Hepatocyte (in vitro differentiated cells): ENCODE results near the gene ATP13A2. TPM values are rescaled to one million over a fixed set of nuclear protein-coding genes. Genes with fewer than 3 reads are reported as not detected.

Source experiments
- DNase-seq: peaks from one replicate; pipeline ENCODE4 v3.0.0-alpha.2; 2016; ENCODE audit warnings: low spot score
- H2AFZ ChIP-seq: fragments of 200-600 bp; sonication (generic); 2 replicates; pipeline ENCODE4 v1.6.0; 2016; ENCODE audit warnings: antibody characterized with exemption, mild to moderate bottlenecking
- H3K27ac ChIP-seq: fragments of 200-600 bp; sonication (generic); 2 replicates; pipeline ENCODE4 v1.5.1; 2016; ENCODE audit warnings: mild to moderate bottlenecking
- H3K27me3 ChIP-seq: fragments of 200-600 bp; sonication (generic); 2 replicates; pipeline ENCODE4 v1.6.1; 2016
- H3K36me3 ChIP-seq: fragments of 200-600 bp; sonication (generic); replicated peaks from 2 replicates; pipeline ENCODE4 v1.5.1; 2016; ENCODE audit warnings: low read depth; ENCODE audit not compliant: insufficient read depth
- H3K4me1 ChIP-seq: fragments of 200-600 bp; sonication (generic); 2 replicates; pipeline ENCODE4 v1.5.1; 2016; ENCODE audit warnings: mild to moderate bottlenecking, moderate library complexity; ENCODE audit not compliant: insufficient read depth
- H3K4me2 ChIP-seq: fragments of 200-600 bp; sonication (generic); 2 replicates; pipeline ENCODE4 v1.6.0; 2016
- H3K4me3 ChIP-seq: fragments of 200-600 bp; sonication (generic); 2 replicates; pipeline ENCODE4 v1.5.1; 2016; ENCODE audit warnings: mild to moderate bottlenecking
- H3K79me2 ChIP-seq: fragments of 200-600 bp; sonication (generic); 2 replicates; pipeline ENCODE4 v1.6.0; 2017; ENCODE audit warnings: mild to moderate bottlenecking
- H3K9me2 ChIP-seq: fragments of 200-600 bp; sonication (generic); replicated peaks from 2 replicates; pipeline ENCODE4 v1.6.0; 2017; ENCODE audit warnings: mild to moderate bottlenecking; ENCODE audit not compliant: insufficient read depth
- H3K9me3 ChIP-seq: fragments of 200-600 bp; sonication (generic); 2 replicates; pipeline ENCODE4 v1.5.1; 2016; ENCODE audit warnings: low read depth, mild to moderate bottlenecking
- H4K20me1 ChIP-seq: fragments of 200-600 bp; sonication (generic); 2 replicates; pipeline ENCODE4 v1.6.0; 2016; ENCODE audit warnings: mild to moderate bottlenecking; ENCODE audit not compliant: insufficient read depth, poor library complexity, severe bottlenecking
- EZH2 ChIP-seq: fragments of 200-600 bp; sonication (generic); IDR thresholded peaks from 2 replicates; pipeline ENCODE4 v1.6.1; 2016; ENCODE audit warnings: antibody characterized with exemption, mild to moderate bottlenecking, borderline replicate concordance
- EZH2phosphoT487 ChIP-seq: fragments of 200-600 bp; sonication (generic); IDR thresholded peaks from one replicate; pipeline ENCODE4 v1.6.1; 2018; ENCODE audit warnings: antibody characterized with exemption, mild to moderate bottlenecking, low read depth, moderate library complexity; ENCODE audit not compliant: unreplicated experiment, severe bottlenecking
- whole genome bisulfite sequencing: methylation state at CpG from one replicate; pipeline ENCODE4 v1.1.6; 2016; ENCODE audit warnings: low lambda C conversion rate; ENCODE audit errors: missing lambda C conversion rate; 5-methylcytosine and 5-hydroxymethylcytosine counted together
- polyA plus RNA-seq: library from polyadenylated mRNA; unstranded; fragments of >200 nt; fragmentation: Nextera tagmentation; extraction: Ambion mirVana; gene quantifications from 2 replicates; pipeline ENCODE4 v1.2.1, GENCODE V29; 2016
- total RNA-seq: library from RNA; depleted of rRNA; stranded (reverse); fragments of >200 nt; gene quantifications from 2 replicates; pipeline ENCODE4 v1.2.3, GENCODE V29; 2014
- TF ChIP-seq, protein P1 (sequence below): fragments of 200-600 bp; sonication (generic); IDR thresholded peaks from 2 replicates; pipeline ENCODE4 v1.5.1; 2016; ENCODE audit warnings: antibody characterized with exemption, mild to moderate bottlenecking; ENCODE audit not compliant: poor library complexity

Gene ATP13A2
- total and polyA plus RNA-seq, 2 experiments from 2014 or later = 30.0 to 52.3 TPM

DNA sequence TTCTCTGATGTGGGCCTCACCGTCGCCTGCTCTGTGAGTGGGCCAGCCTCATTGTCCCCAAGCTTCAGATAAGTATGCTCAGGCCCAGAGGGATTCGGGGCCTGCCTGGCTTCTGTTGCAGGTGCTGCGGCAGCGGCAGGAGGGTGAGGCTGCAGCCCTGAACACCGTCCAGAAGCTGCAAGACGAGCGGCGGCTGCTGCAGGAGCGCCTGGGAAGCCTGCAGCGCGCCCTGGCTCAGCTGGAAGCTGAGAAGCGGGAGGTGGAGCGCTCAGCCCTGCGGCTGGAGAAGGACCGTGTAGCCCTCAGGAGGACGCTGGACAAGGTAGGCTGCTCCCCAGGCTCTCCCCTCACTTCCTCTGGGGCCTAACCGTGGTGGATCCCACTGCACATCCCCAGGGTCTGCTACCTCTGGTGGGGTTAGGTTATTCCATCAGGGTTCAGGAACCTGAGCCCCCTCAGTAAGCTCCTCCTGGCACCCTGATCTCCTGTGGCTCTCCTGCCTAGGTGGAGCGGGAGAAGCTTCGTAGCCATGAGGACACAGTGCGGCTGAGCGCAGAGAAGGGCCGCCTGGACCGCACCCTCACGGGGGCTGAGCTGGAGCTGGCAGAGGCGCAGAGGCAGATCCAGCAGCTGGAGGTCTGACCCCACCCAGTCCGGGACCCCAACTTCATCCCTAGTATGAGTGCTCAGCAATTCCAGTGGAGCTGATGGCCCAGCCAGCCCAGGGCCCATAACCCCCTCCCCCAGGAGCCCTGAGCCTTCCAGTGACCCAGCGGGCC, 41.4 kb downstream of the ATP13A2 start:
- no peaks in the 10 kb centered on the region for H3K36me3 ChIP-seq
- no peak overlapping the region for H3K4me3 ChIP-seq
- no peak for DNase-seq
- TF ChIP-seq EZH2phosphoT487 (no peak), EZH2 (no peak)
- TF ChIP-seq, protein P1, sequence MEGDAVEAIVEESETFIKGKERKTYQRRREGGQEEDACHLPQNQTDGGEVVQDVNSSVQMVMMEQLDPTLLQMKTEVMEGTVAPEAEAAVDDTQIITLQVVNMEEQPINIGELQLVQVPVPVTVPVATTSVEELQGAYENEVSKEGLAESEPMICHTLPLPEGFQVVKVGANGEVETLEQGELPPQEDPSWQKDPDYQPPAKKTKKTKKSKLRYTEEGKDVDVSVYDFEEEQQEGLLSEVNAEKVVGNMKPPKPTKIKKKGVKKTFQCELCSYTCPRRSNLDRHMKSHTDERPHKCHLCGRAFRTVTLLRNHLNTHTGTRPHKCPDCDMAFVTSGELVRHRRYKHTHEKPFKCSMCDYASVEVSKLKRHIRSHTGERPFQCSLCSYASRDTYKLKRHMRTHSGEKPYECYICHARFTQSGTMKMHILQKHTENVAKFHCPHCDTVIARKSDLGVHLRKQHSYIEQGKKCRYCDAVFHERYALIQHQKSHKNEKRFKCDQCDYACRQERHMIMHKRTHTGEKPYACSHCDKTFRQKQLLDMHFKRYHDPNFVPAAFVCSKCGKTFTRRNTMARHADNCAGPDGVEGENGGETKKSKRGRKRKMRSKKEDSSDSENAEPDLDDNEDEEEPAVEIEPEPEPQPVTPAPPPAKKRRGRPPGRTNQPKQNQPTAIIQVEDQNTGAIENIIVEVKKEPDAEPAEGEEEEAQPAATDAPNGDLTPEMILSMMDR = no peak
- no peaks in the 10 kb centered on the region for H4K20me1 ChIP-seq
- peaks cover 15% of the 10 kb centered on the region for H3K4me1 ChIP-seq
- no peaks in the 10 kb centered on the region for H3K79me2 ChIP-seq
- H3K9me2 ChIP-seq = no peaks in the 10 kb centered on the region
- no peak overlapping the region for H3K27ac ChIP-seq
- no peak overlapping the region for H3K4me2 ChIP-seq
- no peak overlapping the region for H2AFZ ChIP-seq
- H3K9me3 ChIP-seq = no peaks in the 10 kb centered on the region
- 93% methylated on average over 28 of the region's 28 CpGs for WGBS
- H3K27me3 ChIP-seq = no peaks in the 10 kb centered on the region

DNA sequence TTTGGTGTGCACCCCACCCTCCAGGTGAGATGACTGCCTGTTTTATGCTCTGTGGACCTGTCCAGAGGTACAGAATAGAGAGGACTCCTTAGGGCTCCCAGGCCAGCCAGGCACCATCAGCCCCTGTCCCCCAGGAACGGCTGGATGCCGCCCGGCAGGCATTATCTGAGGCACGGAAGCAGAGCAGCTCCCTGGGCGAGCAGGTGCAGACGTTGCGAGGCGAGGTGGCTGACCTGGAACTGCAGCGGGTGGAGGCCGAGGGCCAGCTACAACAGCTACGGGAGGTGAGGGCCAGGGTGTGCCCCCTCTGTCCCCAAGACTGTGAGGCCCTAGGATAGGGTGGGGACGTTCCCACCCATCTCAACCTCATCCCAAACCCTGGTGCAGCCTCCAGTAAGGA, 42.1 kb downstream of the ATP13A2 start:
- TF ChIP-seq, protein P1 = no peak
- TF ChIP-seq EZH2 (no peak), EZH2phosphoT487 (no peak)
- H3K4me2 ChIP-seq = no peak overlapping the region
- no peak overlapping the region for H3K27ac ChIP-seq
- H3K36me3 ChIP-seq = no peaks in the 10 kb centered on the region
- H3K79me2 ChIP-seq = no peaks in the 10 kb centered on the region
- WGBS = 87% methylated on average over 12 of the region's 12 CpGs
- no peaks in the 10 kb centered on the region for H3K9me3 ChIP-seq
- no peaks in the 10 kb centered on the region for H4K20me1 ChIP-seq
- no peak overlapping the region for H2AFZ ChIP-seq
- no peaks in the 10 kb centered on the region for H3K27me3 ChIP-seq
- DNase-seq = no peak
- peaks cover 15% of the 10 kb centered on the region for H3K4me1 ChIP-seq
- no peak overlapping the region for H3K4me3 ChIP-seq
- no peaks in the 10 kb centered on the region for H3K9me2 ChIP-seq

DNA sequence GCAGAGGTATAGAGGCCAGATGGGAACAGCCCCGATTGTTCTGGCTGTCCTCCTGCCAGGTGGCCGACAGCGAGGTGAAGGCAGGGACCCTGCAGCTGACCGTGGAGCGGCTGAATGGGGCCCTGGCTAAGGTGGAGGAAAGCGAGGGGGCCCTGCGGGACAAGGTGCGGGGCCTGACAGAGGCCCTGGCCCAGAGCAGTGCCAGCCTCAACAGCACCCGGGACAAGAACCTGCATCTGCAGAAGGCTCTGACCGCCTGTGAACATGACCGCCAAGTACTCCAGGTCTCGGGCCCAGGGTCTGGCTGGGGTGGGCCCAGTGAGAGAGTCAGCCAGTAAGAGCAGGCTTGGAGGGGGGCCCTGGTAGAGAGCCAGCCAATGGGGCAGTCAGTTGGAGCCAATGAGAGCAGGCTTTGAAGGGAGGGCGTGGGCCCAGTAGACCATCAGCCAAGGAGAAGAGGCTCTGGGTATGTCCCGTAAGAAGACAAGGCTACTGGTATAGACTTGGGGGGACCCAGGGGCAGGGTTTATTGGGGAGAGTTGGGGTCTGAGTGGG, 42.6 kb downstream of the ATP13A2 start:
- no peaks in the 10 kb centered on the region for H3K27me3 ChIP-seq
- H3K9me3 ChIP-seq = no peaks in the 10 kb centered on the region
- no peak for DNase-seq
- peaks cover 15% of the 10 kb centered on the region for H3K4me1 ChIP-seq
- H4K20me1 ChIP-seq = no peaks in the 10 kb centered on the region
- 96% methylated on average over 14 of the region's 14 CpGs for WGBS
- no peaks in the 10 kb centered on the region for H3K9me2 ChIP-seq
- H2AFZ ChIP-seq = no peak overlapping the region
- H3K36me3 ChIP-seq = no peaks in the 10 kb centered on the region
- no peak overlapping the region for H3K27ac ChIP-seq
- no peaks in the 10 kb centered on the region for H3K79me2 ChIP-seq
- no peak overlapping the region for H3K4me3 ChIP-seq
- no peak for TF ChIP-seq EZH2
- TF ChIP-seq EZH2phosphoT487 = no peak
- TF ChIP-seq, protein P1 = no peak
- H3K4me2 ChIP-seq = no peak overlapping the region
